HG02852 (cell line): ENCODE measurements around the gene VCAM1.
"Not testable (repeated sequence)": the region's sequence is repeated elsewhere in the genome, so short reads cannot be mapped to it uniquely, and the experiment has no call there.

Experiments used
- ATAC-seq: cut with Tn5 transposase; IDR thresholded peaks from one replicate; pipeline ENCODE4 v1.9.1; 2021; ENCODE audit warnings: mild to moderate bottlenecking, moderate library complexity; ENCODE audit not compliant: unreplicated experiment

The VCAM1 gene

DNA sequence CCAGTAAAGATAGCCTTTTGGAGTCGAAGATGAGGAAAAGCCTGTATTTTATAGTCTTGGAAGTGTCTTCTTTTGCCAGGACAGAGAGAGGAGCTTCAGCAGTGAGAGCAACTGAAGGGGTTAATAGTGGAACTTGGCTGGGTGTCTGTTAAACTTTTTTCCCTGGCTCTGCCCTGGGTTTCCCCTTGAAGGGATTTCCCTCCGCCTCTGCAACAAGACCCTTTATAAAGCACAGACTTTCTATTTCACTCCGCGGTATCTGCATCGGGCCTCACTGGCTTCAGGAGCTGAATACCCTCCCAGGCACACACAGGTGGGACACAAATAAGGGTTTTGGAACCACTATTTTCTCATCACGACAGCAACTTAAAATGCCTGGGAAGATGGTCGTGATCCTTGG lies at the start of gene VCAM1:
Gene VCAM1, plus strand, starts transcription at position 253 of the 400 bp plus-strand sequence. Its CDS starts 119 bp downstream, at position 372.
- ATAC-seq = peak; percentile 88

DNA sequence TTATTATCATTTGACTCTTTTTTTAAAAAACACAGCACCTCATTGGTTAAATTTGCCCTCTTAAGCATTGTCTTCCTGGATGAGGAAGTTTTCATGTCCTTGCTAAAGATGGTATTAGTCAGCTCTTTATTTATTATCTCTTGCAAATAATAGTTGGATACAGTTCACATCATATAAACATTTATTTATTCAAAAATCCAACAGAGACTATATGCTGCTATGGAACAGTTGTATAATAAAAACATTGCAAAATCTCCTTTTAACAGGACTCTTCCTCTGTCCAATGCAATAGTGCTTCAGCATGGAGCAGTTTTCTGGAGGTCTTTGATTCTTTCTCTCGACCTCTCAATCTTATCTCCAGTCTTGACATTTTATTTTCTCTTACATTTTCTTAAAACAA lies 49.5 kb upstream of the VCAM1 start:
- no peak for ATAC-seq

DNA sequence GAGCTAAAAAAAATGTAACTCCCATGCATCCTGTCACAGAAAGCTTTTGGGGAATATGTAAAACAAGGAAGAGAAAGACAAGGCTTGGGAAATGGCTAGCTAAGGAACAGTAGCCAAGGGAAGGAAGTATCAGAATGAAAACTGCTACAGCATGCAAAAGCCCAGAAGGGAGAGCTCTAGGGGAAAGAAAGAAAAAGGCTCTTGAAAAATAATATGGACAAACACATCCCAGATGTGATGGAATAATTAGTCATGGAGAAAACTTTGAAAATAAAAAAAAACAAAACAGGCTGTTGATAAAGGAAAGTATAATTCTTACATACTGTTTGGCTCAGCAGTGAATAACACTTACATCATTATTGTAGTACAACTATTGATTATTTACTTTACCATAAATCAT lies 47.9 kb upstream of the VCAM1 start:
- ATAC-seq = no peak

- ATAC-seq = no peak
Observed at GRCh38 chr1:100683448-100684349, 35.8 kb upstream of the VCAM1 start.

DNA sequence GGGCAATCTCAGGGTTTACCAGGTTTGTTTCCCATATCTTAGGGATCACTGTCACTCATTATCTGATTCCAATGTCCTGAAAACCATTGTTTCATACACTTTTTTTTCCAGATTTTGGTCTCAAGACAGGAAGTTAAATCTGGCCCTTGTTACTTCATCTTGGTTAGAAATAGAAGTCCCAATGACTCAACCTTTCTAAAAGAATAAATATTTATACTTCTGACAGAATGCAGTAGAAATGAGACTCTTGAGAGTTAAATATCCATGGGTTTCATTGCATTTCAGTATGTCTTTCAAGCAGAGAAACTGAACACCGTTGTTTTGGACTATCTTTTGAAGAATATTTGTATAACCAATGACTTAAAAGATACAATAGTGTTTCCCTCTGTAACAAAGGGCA lies 19.8 kb upstream of the VCAM1 start:
- ATAC-seq = no peak

- ATAC-seq = no peak
Observed at GRCh38 chr1:100700586-100700985, 19.0 kb upstream of the VCAM1 start.

- no peak for ATAC-seq
Observed at GRCh38 chr1:100703052-100703451, 16.5 kb upstream of the VCAM1 start.

- no peak for ATAC-seq
Observed at GRCh38 chr1:100703716-100704115, 15.8 kb upstream of the VCAM1 start.

- ATAC-seq = no peak
Observed at GRCh38 chr1:100704473-100704872, 15.1 kb upstream of the VCAM1 start.

- ATAC-seq = no peak
Observed at GRCh38 chr1:100706296-100706695, 13.2 kb upstream of the VCAM1 start.

GRCh38 chr1:100706856-100707255 lies 12.7 kb upstream of the VCAM1 start:
- ATAC-seq = no peak

- no peak for ATAC-seq
Observed at GRCh38 chr1:100708476-100709062, 11.0 kb upstream of the VCAM1 start.

DNA sequence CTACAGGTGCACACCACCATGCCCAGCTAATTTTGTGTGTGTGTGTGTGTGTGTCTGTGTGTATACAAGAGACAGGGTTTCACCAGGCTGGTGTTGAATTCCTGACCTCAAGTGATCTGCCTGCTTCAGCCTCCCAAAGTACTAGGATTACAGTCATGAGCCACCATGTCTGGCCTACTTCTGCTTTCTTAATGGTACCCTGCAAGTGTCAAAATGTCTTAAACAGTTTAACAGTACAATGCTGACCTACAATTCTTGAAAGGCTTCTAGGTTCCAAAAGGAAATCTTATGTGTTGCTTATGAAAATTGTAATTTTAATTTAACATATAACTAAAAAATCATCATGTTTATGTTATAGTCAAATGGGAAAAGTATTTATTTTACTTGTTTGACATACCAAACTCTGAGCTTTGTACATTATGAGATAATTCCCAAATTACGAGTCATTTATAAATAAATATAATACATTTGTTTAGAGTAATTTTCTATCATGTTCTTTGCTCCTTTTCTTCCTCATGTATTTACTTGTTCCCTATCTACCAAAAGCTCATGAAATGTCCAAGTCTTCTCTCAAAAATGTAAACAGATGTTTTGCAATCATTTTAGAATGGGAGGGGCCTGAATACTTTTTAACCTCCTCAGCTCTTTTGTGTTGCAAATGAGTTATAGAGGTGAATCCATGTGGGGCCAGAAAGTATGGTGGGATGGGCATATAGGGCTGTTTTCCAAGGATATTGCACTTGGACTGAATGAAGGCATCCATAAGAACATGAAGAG lies 8.4 kb upstream of the VCAM1 start:
- no peak for ATAC-seq

DNA sequence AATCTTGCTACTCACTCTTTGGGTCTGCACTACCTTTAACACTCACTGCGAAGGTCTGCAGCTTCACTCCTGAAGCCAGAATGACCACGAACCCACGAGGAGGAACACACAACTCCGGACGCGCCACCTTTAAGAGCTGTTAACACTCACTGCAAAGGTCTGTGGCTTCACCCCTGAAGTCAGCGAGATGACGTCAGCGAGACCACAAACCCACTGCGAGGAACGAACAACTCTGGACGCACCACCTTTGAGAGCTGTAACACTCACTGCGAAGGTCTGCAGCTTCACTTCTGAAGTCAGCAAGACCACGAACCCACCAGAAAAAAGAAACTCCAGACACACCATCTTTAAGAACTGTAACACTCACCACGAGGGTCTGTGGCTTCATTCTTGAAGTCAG lies 6.5 kb upstream of the VCAM1 start:
- not testable (repeated sequence) for ATAC-seq

DNA sequence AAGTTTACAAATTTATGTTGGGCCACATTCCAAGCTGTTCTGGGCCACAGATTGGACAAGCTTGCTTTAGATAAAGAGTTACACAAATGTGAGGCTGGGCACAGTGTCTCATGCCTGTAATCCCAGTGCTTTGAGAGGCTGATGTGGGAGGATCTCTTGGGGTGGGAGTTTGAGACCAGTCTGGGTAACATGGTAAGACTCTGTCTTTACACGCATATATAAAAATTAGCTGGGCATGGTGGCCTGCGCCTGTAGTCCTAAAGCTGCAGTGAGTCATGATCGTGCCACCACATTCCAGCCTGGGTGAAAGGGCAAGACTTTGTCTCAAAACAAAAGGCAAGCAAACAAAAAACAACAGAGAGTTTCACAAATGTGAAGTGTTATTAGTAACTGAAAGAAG lies 5.9 kb upstream of the VCAM1 start:
- ATAC-seq = no peak

- no peak for ATAC-seq
Observed at GRCh38 chr1:100714599-100714998, 4.9 kb upstream of the VCAM1 start.

DNA sequence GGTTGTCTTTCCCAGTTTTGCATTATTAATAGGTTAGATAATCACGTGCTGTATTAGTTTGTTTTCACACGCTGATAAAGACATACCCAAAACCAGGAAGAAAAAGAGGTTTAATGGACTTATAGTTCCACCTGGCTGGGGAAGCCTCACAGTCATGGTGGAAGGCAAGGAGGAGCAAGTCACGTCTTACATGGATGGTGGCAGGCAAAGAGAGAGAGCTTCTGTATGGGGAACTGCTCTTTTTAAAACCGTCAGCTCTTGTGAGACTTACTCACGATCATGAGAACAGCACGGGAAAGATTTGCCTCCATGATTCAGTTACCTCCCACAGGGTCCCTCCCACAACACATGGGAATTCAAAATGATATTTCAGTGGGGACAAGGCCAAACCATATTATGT lies 2.3 kb upstream of the VCAM1 start:
- no peak for ATAC-seq

DNA sequence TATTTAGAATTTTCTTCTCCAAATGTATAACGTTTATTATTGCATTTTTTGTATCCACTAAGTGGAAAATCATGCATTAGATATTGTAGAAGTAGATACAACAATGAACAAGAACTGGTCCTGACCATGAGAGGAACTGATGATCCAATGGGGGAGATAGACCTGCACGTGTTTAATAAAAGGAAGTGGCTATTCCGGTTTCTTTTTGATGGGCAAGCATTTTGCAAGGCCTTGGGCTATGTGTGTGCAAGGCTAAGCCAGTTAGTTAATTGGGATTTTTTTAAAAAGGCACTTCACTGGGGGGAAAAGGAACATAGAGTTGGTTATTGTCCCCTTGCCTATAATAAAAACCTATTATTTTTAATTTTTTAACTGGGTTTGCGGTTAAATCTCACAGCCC lies 961 bp upstream of the VCAM1 start:
- no peak for ATAC-seq

GRCh38 chr1:100720101-100720500 lies 559 bp downstream of the VCAM1 start:
- no peak for ATAC-seq

DNA sequence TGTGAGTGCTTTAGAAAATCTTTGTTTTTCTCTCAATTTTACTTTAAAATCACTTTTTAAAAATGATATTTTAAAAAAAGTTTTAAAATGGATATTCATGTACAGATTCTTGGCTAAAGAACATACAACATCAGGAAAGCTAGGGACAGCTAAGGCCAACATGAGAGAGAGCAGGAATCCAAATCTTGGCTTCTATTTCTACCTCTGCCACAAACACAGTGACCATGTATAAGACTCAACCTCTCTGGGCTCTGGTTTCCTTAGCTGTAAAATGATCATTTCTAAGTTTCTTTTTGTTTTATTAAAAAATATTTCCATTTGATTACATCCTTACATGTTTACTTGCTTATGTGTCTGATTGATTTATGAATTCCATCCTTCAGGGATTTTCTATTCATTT lies 1.2 kb downstream of the VCAM1 start:
- no peak for ATAC-seq

DNA sequence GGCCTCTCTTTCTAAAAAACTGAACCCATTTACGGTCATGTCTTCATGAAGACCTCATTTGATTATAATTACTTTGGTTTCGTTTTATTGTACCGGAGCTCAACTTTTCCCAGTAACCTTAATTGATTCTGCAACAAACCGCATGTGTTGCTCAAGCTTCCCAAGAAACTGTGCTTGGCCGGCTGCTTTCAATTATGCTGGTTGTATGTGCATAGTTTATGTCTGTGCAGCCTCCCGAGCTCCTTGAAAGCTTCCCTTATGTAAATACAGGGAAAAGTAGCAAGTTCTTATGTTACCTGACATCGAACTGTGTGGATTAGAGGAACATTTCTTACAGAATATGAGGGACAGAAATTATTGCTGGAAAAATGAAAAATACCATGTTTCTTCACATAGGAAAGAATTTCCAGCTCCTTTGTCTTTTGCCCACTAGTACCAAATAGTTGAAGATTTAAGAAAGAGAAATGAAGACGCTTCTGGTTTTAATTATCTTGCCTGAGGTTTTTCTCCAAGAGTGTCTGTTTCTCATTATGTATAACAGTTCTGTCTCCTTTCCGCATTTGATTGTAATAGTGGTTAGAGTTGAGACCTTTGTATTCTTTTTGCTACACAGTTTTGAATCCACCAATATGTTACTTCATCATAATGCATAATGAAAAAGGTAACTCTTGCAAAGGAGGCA lies 2.1 kb downstream of the VCAM1 start:
- no peak for ATAC-seq
